M059J (cell line): Measurements from ENCODE around the gene SMIM13. TPM values are rescaled to one million over a fixed set of nuclear protein-coding genes. Genes with fewer than 3 reads are reported as not detected.
"Not testable (repeated sequence)": the region's sequence is repeated elsewhere in the genome, so short reads cannot be mapped to it uniquely, and the experiment has no call there.

ENCODE experiments used
- DNase-seq: peaks from one replicate; pipeline ENCODE4 v3.0.0-alpha.2; 2012; ENCODE audit warnings: low read depth
- total RNA-seq: library from RNA; depleted of rRNA; stranded (reverse); fragments of >200 nt; shearing (Covaris generic); gene quantifications from 2 replicates; pipeline ENCODE4 v1.2.3, GENCODE V29; 2014

The SMIM13 gene
- total RNA-seq, 1 experiment from 2014 or later = 26.8 TPM

GRCh38 chr6:11083956-11084355, 9.7 kb upstream of the SMIM13 start:
- no peak for DNase-seq

GRCh38 chr6:11085758-11086435, 7.7 kb upstream of the SMIM13 start:
- DNase-seq = peak; percentile 70

- not testable (repeated sequence) for DNase-seq
Observed at GRCh38 chr6:11087141-11087812, 6.4 kb upstream of the SMIM13 start.

- no peak for DNase-seq
Observed at GRCh38 chr6:11089695-11090094, 3.9 kb upstream of the SMIM13 start.

GRCh38 chr6:11091141-11091540, 2.5 kb upstream of the SMIM13 start:
- DNase-seq = not testable (repeated sequence)

GRCh38 chr6:11092668-11093375, 812 bp upstream of the SMIM13 start:
- DNase-seq = peak; percentile 61

- no peak for DNase-seq
Observed at GRCh38 chr6:11093376-11093625, 333 bp upstream of the SMIM13 start.

GRCh38 chr6:11094411-11094851, 797 bp downstream of the SMIM13 start:
- peak; percentile 82 for DNase-seq

- no peak for DNase-seq
Observed at GRCh38 chr6:11094941-11095340, 1.3 kb downstream of the SMIM13 start.

GRCh38 chr6:11096109-11096508, 2.5 kb downstream of the SMIM13 start:
- DNase-seq = peak; percentile 36

- DNase-seq = no peak
Observed at GRCh38 chr6:11097476-11097875, 3.8 kb downstream of the SMIM13 start.

- DNase-seq = no peak
Observed at GRCh38 chr6:11098004-11098403, 4.4 kb downstream of the SMIM13 start.

GRCh38 chr6:11101417-11101816, 7.8 kb downstream of the SMIM13 start:
- DNase-seq = no peak

- DNase-seq = no peak
Observed at GRCh38 chr6:11103065-11103464, 9.4 kb downstream of the SMIM13 start.

GRCh38 chr6:11108726-11109125, 15.1 kb downstream of the SMIM13 start:
- no peak for DNase-seq

- DNase-seq = no peak
Observed at GRCh38 chr6:11110921-11111768, 17.5 kb downstream of the SMIM13 start, which contains the start of gene ERVFRD-1. Gene ERVFRD-1 (minus strand): TSS chr6:11111725. CDS start chr6:11105310, 6,415 bp downstream.

- DNase-seq = no peak
Observed at GRCh38 chr6:11111769-11112437, 18.3 kb downstream of the SMIM13 start.

GRCh38 chr6:11113038-11113437, 19.4 kb downstream of the SMIM13 start:
- no peak for DNase-seq

- DNase-seq = peak; percentile 86
Observed at GRCh38 chr6:11115808-11116536, 22.3 kb downstream of the SMIM13 start.

GRCh38 chr6:11120271-11121005, 26.8 kb downstream of the SMIM13 start:
- DNase-seq = peak; percentile 77
